Fibroblast of upper back skin (primary cell): ENCODE results near the gene SEC23A.
"Not testable (repeated sequence)": the region's sequence is repeated elsewhere in the genome, so short reads cannot be mapped to it uniquely, and the experiment has no call there.

Source experiments
- DNase-seq: peaks from one replicate; pipeline ENCODE4 v3.0.0-alpha.2; 2013

SEC23A gene

GRCh38 chr14:39090548-39091111, 12.4 kb downstream of the SEC23A start:
- no peak for DNase-seq

- no peak for DNase-seq
Observed at GRCh38 chr14:39087493-39087892, 15.5 kb downstream of the SEC23A start.

- peak; percentile 21 for DNase-seq
Observed at GRCh38 chr14:39085933-39086332, 17.1 kb downstream of the SEC23A start.

GRCh38 chr14:39083127-39083526, 19.9 kb downstream of the SEC23A start:
- no peak for DNase-seq

GRCh38 chr14:39080886-39081285, 22.1 kb downstream of the SEC23A start:
- DNase-seq, result no peak

- no peak for DNase-seq
Observed at GRCh38 chr14:39071096-39071495, 31.9 kb downstream of the SEC23A start.

- DNase-seq, result no peak
Observed at GRCh38 chr14:39069923-39070322, 33.1 kb downstream of the SEC23A start.

- DNase-seq, result not testable (repeated sequence)
Observed at GRCh38 chr14:39069169-39069805, 33.7 kb downstream of the SEC23A start.

- DNase-seq, result no peak
Observed at GRCh38 chr14:39060818-39061437, 42.1 kb downstream of the SEC23A start.

GRCh38 chr14:39055786-39056474, 47.1 kb downstream of the SEC23A start:
- no peak for DNase-seq

GRCh38 chr14:39052869-39053454, 50.1 kb downstream of the SEC23A start:
- DNase-seq, result not testable (repeated sequence)

- DNase-seq, result peak; percentile 42
Observed at GRCh38 chr14:39050389-39050788, 52.6 kb downstream of the SEC23A start.

- not testable (repeated sequence) for DNase-seq
Observed at GRCh38 chr14:39045889-39046288, 57.1 kb downstream of the SEC23A start.

- DNase-seq, result no peak
Observed at GRCh38 chr14:39043352-39043943, 59.6 kb downstream of the SEC23A start.

GRCh38 chr14:39040529-39040928, 62.5 kb downstream of the SEC23A start:
- DNase-seq, result no peak

GRCh38 chr14:39038542-39038941, 64.5 kb downstream of the SEC23A start:
- no peak for DNase-seq

- DNase-seq, result no peak
Observed at GRCh38 chr14:39036760-39037159, 66.3 kb downstream of the SEC23A start.

- no peak for DNase-seq
Observed at GRCh38 chr14:39035336-39035735, 67.7 kb downstream of the SEC23A start.

- DNase-seq, result peak; percentile 10
Observed at GRCh38 chr14:39034481-39035296, 68.3 kb downstream of the SEC23A start.

GRCh38 chr14:39033371-39033770, 69.7 kb downstream of the SEC23A start:
- peak; percentile 36 for DNase-seq

GRCh38 chr14:39030209-39030608, 72.8 kb downstream of the SEC23A start:
- DNase-seq, result no peak

- DNase-seq, result no peak
Observed at GRCh38 chr14:39029789-39030188, 73.2 kb downstream of the SEC23A start.
